HG02610 (cell line): Measurements from ENCODE around the gene HOXC6.

Source experiments
- ATAC-seq: cut with Tn5 transposase; IDR thresholded peaks from one replicate; pipeline ENCODE4 v1.9.1; 2021; ENCODE audit warnings: mild to moderate bottlenecking, moderate library complexity; ENCODE audit not compliant: unreplicated experiment

HOXC6 gene

GRCh38 chr12:54028314-54029201, at the start of gene HOXC6:
Gene HOXC6, plus strand, starts transcription at chr12:54028440. Its CDS starts 82 bp downstream, at chr12:54028522.
- ATAC-seq = no peak

- ATAC-seq = no peak
Measured at GRCh38 chr12:53978477-53979356, 49.5 kb upstream of the HOXC6 start.

DNA sequence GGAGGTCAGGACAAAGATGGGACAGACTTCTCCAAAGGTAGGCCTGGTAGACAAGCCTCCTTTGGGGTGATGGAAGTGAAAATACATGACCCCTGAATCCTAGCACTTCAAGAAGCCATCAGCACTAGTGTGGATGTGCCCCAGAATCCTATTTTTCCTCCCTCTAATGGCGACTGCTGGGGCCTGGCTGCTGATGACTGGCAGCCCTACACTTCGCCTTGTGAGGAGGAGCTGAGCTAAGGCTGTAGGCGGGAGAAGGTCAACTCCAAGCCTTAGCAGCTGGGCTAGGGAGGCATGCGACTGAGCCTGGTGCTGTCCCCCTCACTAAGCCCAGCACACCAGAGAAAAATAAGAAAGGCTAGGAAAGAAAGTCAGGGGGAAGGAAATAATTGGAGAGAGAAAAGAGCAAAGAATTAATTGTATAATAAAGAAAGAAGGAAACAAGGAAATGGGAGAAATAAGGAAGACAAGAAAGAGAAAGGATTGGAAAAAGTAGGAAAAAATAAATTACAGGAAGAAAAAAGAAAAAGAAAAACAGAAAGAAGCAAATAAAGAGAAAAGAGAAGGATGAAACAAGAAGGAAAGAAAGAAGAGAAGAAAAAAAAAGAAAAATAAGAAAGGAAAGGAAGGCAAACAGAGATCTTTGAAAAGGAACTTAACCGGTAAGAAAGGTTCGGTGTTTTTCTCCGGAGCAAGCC, 48.0 kb upstream of the HOXC6 start:
- ATAC-seq = no peak

GRCh38 chr12:53980802-53981496, 47.3 kb upstream of the HOXC6 start:
- no peak for ATAC-seq

DNA sequence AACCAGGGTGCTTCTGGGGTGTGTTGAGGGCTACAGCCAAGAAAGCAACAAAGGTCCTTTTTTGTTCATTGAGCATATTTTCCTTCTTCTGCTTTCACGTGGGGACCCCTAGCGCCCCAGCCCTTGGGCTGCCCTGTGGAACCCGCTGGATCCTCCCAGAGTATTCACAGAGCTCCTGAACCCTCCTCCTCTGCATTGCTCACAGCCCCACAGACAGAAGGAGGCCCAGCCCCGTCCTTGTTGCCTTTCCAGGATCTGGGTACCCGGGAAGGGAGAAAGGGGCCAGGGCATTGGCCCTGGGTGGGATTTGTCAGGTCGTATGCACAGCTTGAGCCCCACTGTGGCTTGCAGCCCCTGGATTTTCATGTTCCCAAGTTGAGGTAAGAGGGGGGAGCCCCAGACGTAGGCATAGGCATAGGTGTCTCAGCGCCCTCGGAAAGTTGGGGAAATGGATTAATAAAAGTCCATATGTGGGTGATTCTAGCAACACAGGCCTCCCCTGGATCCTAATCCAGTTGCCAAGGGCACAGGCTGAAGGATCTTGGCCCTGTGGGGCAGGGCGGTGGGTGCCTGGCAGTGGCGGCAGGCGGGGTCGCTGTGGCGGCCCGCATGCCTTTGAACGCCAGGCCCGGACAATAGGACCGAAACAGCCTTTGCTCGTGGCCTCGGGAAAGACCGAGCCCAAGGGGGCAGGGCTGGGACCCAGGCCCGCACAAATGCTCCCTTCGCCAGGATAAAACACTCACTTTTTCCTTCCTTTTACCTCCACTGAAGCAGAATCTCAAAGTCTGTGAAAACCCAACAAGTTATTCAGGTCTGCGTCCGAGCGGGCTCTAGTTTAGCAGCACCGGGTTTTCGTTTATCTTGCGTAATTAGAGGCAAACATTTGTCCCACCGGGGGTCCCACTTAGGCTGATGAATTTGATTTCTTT, 46.3 kb upstream of the HOXC6 start:
- no peak for ATAC-seq

- ATAC-seq = no peak
Measured at GRCh38 chr12:53982648-53983567, 45.3 kb upstream of the HOXC6 start.

GRCh38 chr12:53983568-53983949, 44.7 kb upstream of the HOXC6 start:
- ATAC-seq = no peak

GRCh38 chr12:53983950-53984572, 44.2 kb upstream of the HOXC6 start:
- ATAC-seq = no peak

DNA sequence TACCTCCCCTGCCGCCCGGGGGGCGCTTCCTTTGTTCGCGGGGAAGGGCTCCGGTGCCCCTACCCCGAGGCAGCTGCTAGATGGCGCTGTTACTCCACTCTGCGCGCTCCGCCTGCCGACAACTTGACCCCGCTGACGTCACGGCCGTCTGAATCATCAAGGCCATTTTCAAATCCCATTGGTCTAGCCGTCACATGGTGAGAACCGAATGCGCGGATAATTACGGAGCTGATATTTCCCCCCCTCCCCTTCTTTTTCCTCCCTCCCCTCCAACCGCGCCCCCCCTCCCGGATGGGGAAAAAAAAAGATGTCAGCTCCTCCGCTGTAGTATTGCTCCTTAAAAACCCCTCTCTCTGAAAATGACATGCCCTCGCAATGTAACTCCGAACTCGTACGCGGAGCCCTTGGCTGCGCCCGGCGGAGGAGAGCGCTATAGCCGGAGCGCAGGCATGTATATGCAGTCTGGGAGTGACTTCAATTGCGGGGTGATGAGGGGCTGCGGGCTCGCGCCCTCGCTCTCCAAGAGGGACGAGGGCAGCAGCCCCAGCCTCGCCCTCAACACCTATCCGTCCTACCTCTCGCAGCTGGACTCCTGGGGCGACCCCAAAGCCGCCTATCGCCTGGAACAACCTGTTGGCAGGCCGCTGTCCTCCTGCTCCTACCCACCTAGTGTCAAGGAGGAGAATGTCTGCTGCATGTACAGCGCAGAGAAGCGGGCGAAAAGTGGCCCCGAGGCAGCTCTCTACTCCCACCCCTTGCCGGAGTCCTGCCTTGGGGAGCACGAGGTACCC, 43.1 kb upstream of the HOXC6 start, which contains the start of gene HOXC10:
Gene HOXC10, plus strand, starts transcription at position 246 of the 791 bp plus-strand sequence. Its CDS starts 114 bp downstream, at position 360.
- peak; percentile 46 for ATAC-seq

DNA sequence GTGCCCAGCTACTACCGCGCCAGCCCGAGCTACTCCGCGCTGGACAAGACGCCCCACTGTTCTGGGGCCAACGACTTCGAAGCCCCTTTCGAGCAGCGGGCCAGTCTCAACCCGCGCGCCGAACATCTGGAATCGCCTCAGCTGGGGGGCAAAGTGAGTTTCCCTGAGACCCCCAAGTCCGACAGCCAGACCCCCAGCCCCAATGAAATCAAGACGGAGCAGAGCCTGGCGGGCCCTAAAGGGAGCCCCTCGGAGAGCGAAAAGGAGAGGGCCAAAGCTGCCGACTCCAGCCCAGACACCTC, 42.6 kb upstream of the HOXC6 start:
- no peak for ATAC-seq

GRCh38 chr12:53985994-53986685, 42.1 kb upstream of the HOXC6 start:
- ATAC-seq = no peak

DNA sequence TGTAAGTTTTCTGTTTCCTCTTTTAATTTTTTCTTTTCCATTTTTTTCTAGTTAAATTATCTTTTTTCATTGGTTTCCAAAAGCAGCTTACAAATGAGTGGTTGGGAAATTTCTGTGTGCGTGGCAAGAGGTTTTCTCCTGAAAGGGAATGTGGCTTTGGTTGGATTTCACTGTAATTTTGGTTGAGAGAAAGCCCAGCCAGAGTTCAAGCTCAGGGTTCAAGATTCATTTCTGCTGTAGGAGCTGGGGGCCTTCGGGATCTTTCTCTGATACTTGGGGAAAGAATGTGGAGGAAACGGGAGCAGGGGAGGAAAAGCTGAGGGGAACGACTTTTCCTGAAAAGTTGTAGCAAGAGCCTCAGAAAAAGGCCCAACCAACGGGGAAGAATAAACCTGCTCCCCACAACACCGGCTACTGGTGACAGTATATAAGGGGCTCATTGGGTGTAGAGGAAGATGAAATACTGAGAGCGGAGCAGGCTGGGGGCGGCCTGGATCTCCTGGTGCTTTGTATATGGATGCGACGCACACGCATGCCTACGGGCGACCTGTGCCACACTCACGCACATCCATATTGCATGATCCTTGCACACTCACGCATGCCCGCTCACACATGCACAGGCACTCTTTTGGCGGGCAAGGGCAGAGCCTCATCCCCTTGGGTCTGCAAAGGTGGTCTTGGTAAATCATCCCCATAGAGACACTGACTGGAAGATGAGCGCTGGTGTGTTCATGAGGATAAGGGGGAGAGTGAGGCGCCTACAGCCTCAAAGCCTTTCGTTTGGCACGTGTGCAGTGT, 41.4 kb upstream of the HOXC6 start:
- ATAC-seq = no peak

DNA sequence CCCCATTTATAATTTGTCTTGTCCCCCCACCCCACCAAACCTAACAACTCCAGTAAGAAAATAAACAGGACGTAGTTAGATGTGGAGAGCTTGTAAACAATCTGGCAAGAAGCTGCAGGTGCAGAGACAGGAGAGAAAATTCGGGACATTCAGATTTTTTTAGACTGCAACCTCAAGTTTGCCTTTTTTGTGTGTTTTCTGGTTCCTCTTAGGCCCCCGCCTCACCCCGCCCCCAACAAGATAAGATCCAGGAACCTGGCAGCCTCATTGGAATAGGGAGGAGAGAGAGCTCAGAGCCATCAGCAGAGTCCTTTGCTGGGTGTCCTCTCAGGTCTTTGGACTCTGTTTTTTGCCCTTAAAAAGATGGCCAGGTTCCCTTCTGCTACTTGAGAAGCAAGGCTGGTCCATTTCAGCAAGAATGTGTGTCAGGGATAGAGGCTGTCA, 40.4 kb upstream of the HOXC6 start:
- no peak for ATAC-seq

GRCh38 chr12:53988541-53989226, 39.6 kb upstream of the HOXC6 start:
- ATAC-seq = no peak
